Activated T-cell treated with anti-CD3 and anti-CD28 coated beads, Interleukin-2, amount 50 U/mL, for 72 hours (primary cell): Measurements from ENCODE around the gene SRMS. TPM values are rescaled to one million over a fixed set of nuclear protein-coding genes. Genes with fewer than 3 reads are reported as not detected.
"Not testable (repeated sequence)": the region's sequence is repeated elsewhere in the genome, so short reads cannot be mapped to it uniquely, and the experiment has no call there.

Experiments
- ATAC-seq, 2 donors: fragments of 150-1000 bp; cut with Tn5 transposase; replicated peaks in 1 of 2; 2 replicates each; pipeline ENCODE4 v1.10.0; 2021; ENCODE audit warnings: moderate library complexity in 2 of 2, mild to moderate bottlenecking in 1 of 2
- DNase-seq, 2 donors: peaks; one replicate each; pipeline ENCODE4 v3.0.0; 2021 to 2022; ENCODE audit warnings: mixed read lengths in 1 of 2
- H3K27ac Mint-ChIP-seq: one replicate; pipeline ENCODE4 v1.8.0; 2022; ENCODE audit warnings: mild to moderate bottlenecking, moderate library complexity, mixed read lengths
- H3K27me3 Mint-ChIP-seq: one replicate; pipeline ENCODE4 v1.8.0; 2022; ENCODE audit warnings: low read depth, mixed read lengths
- H3K36me3 Mint-ChIP-seq, 2 donors: one replicate each; pipeline ENCODE4 v1.8.0; 2022; ENCODE audit warnings: mixed read lengths in 2 of 2, mild to moderate bottlenecking in 1 of 2; ENCODE audit not compliant: insufficient read depth in 2 of 2
- H3K4me1 Mint-ChIP-seq: one replicate; pipeline ENCODE4 v1.8.0; 2022; ENCODE audit warnings: low read depth, mixed read lengths
- H3K4me3 Mint-ChIP-seq, 2 donors: one replicate each; pipeline ENCODE4 v1.8.0; 2022; ENCODE audit warnings: mild to moderate bottlenecking in 2 of 2, mixed read lengths in 2 of 2, moderate library complexity in 2 of 2
- H3K9me3 Mint-ChIP-seq, 2 donors: one replicate each; pipeline ENCODE4 v1.8.0; 2022; ENCODE audit warnings: mixed read lengths in 2 of 2
- total RNA-seq, 2 donors: library from RNA; stranded (reverse); gene quantifications; one replicate each; pipeline ENCODE4 v1.2.3, GENCODE V29; 2022

The SRMS gene
- total RNA-seq, 2 donors from 2014 or later = not detected

DNA sequence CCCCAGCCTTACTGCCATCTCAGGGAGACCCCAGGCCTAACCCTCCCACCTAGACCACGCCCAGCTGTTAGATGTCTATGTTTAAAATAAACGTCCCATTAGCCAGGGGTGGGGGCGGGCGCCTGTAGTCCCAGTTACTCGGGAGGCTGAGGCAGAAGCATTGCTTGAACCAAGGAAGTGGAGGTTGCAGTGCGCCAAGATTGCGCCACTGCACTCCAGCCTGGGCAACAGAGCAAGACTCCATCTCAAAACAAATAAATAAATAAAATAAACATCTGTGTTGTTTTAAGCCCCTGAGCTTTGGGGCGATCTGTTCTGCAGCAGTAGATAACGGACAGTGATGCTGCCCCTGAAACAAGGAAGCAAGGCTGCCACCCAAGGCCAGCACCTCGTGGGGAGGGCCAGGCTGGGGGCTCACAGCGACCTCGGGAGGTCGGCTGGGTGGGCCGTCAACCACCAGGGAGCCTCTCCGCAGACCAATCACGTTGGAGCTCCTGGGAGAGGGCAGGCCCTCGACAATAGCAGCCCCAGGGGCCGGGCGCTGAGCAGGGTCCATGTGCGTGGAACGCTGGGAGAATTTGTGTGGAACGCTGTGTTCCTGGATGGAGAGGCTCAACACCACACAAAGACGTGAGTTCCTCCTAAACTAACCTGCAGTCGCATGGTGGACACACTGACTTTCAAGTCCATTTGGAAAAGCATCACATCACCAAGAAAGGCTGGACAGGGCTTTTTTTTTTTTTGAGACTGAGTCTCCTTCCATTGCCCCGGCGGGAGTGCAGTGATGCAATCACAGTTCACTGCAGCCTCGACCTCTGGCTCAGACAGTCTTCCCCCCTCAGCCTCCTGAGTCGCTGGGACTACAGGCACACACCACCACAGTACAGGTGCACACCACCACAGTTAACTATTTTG, 27.5 kb upstream of the SRMS start:
- H3K9me3 Mint-ChIP-seq = no peaks in the 10 kb centered on the region
- H3K4me1 Mint-ChIP-seq = peaks cover 3% of the 10 kb centered on the region
- no peak overlapping the region for H3K27ac Mint-ChIP-seq
- no peak for DNase-seq
- peaks cover 10% of the 10 kb centered on the region for H3K27me3 Mint-ChIP-seq
- no peaks in the 10 kb centered on the region for H3K36me3 Mint-ChIP-seq
- peak overlapping the region; percentile 56 to 58 for H3K4me3 Mint-ChIP-seq
- no peak for ATAC-seq

DNA sequence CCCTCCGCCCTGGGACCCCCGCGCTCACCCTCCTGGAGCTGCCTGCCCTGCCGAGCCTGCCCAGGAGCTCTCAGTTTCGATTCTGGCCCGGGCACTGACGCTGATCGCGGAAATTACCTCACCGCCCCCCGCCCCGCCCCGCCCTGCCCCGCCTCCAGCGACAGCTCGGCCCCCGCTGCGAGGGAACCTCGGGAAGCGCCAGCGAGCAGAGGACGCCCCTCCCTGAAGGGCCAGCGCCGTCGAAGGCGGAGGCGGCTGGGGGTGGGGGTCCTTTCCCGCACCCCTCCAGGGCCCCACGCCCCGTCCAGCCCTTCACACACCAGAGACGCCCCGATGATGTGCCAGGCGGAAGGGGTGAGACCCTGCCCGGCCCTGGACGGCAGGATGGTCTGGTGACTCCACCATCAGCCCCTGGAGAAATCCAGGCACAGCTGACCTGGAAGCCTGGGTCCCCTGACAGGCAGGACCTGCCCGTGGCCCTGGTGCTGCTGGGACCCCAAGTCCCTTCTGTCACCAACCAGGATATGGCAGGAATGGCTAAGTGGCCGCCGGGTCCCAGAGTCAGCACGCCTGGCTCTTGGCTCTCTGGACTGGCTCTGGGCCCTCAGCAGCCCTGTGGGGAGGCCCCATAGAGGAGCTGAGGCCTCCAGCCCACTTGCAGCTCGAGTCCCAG, 26.7 kb upstream of the SRMS start, which contains the start of gene HELZ2:
Gene HELZ2, minus strand, starts transcription at position 84 of the 673 bp plus-strand sequence. CDS start 1,854 bp downstream, outside the sequence.
- Mint-ChIP-seq H3K9me3 (no peaks in the 10 kb centered on the region), H3K4me3 (peak within 1 kb of the TSS; percentile 79 to 86), H3K4me1 (peaks cover 3% of the 10 kb centered on the region), H3K27ac (no peak within 1 kb of the TSS), H3K27me3 (peaks cover 10% of the 10 kb centered on the region), H3K36me3 (no peaks in the 10 kb centered on the region)
- DNase-seq (peak; percentile 56 to 64), ATAC-seq (peak; percentile 82 to 89)

DNA sequence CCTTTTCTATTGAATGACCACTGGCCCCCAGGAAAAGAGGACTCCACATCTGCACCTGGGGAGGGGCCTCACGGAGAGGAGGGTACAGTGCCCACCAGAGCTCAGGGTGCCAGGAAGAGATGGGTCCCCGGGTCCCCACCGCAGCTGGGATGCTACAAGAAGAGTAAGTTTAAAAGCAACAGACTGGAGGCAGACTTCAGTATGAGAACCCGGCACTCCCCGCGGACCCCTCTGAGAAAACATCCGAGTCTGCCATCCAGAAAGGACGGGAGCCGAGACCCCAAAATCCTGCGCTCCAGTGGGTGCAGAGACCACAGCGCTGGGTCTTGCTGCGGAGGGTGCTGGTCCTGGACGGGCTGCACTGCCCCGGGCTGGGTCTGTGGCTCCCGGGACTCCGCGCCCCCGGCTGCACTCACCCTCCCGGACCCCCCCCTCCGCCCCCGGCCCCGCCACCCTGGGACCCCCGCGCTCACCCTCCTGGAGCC, 26.1 kb upstream of the SRMS start:
- no peaks in the 10 kb centered on the region for H3K36me3 Mint-ChIP-seq
- DNase-seq (no peak), ATAC-seq (peak; percentile 29 to 31)
- H3K27ac Mint-ChIP-seq = no peak overlapping the region
- H3K4me3 Mint-ChIP-seq = peak overlapping the region; percentile 79 to 86
- peaks cover 10% of the 10 kb centered on the region for H3K27me3 Mint-ChIP-seq
- H3K4me1 Mint-ChIP-seq = peaks cover 3% of the 10 kb centered on the region
- no peaks in the 10 kb centered on the region for H3K9me3 Mint-ChIP-seq

DNA sequence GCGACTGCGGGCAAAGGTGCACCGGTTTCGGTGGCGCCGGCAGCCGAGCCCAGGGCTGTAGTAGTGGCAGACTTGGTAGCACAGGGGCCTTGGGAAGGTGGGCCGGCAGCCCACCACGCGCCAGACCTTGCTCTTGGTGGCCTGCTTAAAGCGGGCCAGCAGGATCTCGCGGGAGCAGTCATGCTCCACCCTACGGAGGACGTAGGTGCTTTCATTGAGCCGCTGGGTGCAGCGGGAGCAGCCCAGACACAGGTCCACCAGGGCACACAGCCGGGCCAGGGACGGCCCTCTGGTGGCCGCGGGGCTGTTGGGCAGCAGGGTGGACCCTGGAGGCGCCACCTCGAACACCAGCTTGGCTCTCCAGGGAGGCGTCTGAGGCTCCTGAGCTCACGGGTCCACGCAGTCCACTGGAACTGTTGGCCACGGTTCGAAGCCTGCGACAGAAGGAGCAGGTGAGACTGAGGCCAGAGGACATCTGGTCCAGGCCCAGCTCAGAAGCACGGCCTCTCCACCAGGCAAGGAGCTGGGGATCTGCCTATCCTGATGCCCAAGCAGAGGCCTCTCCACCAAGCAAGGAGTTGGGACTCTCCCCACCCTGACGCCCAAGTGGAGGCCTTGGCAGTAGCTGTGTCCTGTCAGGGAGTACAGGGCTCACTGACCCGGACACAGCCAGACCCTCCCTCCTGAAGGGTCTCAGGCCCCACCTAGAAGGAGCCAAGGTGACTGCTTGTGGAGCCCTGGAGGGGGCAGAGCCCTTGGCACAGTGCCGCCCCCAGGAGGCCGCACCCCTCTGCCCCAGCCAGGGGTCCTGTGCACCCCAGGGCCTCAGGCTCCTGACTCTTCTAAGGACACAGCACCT, 25.5 kb upstream of the SRMS start:
- ATAC-seq (no peak), DNase-seq (no peak)
- no peaks in the 10 kb centered on the region for H3K9me3 Mint-ChIP-seq
- no peak overlapping the region for H3K27ac Mint-ChIP-seq
- H3K27me3 Mint-ChIP-seq = peaks cover 10% of the 10 kb centered on the region
- peak overlapping the region; percentile 79 to 86 for H3K4me3 Mint-ChIP-seq
- no peaks in the 10 kb centered on the region for H3K36me3 Mint-ChIP-seq
- H3K4me1 Mint-ChIP-seq = peaks cover 7% of the 10 kb centered on the region

DNA sequence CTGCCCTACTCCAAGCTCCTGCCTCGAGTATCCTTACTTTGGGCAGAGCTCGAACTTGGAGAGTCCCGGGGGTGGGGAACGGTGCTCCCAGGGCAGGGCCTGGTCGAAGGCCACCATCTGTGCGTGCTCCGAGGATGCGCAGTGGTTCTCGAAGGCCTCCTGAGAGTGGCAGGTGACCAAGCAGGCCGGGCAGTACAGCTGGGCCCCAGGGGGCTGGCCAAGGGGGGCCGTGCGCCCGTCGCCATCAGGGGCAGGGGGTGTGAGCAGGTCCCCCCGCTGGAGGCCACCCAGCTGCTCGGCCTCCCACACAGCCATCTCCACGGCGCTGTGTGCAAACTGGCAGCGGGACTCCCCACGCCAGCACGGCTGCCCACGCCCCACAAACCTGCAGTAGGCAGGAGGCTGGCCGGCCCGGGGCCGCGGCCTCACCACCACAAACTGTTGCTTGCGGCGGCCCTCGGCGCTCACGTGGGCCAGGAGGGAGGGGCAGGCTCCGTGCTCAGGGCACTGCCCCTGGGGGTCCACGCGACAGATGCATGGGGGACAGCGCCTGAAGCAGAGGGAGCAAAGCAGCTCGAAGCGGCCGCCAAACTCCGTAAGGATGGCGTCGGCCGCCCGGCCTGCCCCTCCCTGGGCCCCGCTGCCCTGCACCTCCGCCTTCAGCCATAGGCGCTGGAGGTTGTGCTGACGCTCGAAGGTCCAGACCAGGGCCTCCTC, 24.7 kb upstream of the SRMS start:
- no peak overlapping the region for H3K27ac Mint-ChIP-seq
- H3K4me3 Mint-ChIP-seq = no peak overlapping the region
- no peaks in the 10 kb centered on the region for H3K9me3 Mint-ChIP-seq
- H3K36me3 Mint-ChIP-seq = no peaks in the 10 kb centered on the region
- H3K27me3 Mint-ChIP-seq = peaks cover 10% of the 10 kb centered on the region
- no peak for ATAC-seq
- H3K4me1 Mint-ChIP-seq = peaks cover 15% of the 10 kb centered on the region
- no peak for DNase-seq

DNA sequence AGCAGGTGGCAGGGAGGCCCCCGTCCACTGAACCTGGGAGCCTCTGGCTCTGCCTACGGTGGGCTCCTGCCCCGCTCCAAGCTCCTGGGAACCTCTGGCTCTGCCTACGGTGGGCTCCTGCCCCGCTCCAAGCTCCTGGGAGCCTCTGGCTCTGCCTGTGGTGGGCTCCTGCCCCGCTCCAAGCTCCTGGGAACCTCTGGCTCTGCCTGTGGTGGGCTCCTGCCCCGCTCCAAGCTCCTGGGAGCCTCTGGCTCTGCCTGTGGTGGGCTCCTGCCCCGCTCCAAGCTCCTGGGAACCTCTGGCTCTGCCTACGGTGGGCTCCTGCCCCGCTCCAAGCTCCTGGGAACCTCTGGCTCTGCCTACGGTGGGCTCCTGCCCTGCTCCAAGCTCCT, 23.5 kb upstream of the SRMS start:
- not testable (repeated sequence) for H3K27ac Mint-ChIP-seq, H3K4me3 Mint-ChIP-seq, ATAC-seq, H3K27me3 Mint-ChIP-seq, H3K36me3 Mint-ChIP-seq, DNase-seq, H3K9me3 Mint-ChIP-seq
- H3K4me1 Mint-ChIP-seq = peaks cover 13% of the 10 kb centered on the region

DNA sequence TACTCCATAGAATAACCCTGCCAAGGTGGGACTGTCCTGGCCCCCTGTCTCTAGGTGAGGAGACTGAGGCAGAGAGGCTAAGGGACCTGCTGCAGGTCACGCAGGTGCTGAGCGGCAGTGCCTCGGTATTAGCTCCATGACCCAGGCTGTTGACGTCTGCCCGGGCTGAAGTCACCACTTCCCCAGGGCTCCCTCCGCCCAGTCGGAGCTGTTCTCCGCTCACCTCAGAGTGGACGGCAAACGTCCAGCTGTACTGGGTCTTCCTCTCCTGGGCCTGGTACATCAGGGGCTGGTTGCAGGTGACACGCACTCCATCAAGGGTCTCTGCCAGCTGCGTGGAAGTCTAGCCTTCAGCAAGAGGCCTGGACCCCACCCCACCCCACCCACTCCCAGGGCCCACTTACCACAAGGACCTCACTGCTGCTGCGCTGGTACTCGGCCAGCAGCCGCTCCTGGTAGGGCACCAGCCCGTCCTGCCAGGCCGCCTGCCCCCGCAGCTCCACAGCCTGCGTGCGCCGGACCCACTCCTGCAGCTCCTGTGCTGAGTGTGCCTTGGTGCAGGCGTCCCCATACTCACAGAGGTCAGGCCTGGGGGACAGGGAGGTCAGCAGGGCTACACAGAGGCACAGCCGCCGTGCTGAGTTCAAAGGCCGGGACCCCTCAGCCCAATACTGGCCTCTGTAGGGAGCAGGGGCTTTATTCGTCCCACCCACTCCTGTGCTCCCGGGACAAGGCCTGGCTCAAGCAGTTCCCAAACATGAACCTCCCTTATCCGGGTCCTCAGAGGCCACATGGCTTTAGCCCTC, 22.9 kb upstream of the SRMS start:
- H3K9me3 Mint-ChIP-seq = no peaks in the 10 kb centered on the region
- H3K27me3 Mint-ChIP-seq = no peaks in the 10 kb centered on the region
- no peak for DNase-seq
- no peak overlapping the region for H3K4me3 Mint-ChIP-seq
- ATAC-seq = no peak
- H3K4me1 Mint-ChIP-seq = peaks cover 13% of the 10 kb centered on the region
- H3K27ac Mint-ChIP-seq = no peak overlapping the region
- H3K36me3 Mint-ChIP-seq = no peaks in the 10 kb centered on the region

DNA sequence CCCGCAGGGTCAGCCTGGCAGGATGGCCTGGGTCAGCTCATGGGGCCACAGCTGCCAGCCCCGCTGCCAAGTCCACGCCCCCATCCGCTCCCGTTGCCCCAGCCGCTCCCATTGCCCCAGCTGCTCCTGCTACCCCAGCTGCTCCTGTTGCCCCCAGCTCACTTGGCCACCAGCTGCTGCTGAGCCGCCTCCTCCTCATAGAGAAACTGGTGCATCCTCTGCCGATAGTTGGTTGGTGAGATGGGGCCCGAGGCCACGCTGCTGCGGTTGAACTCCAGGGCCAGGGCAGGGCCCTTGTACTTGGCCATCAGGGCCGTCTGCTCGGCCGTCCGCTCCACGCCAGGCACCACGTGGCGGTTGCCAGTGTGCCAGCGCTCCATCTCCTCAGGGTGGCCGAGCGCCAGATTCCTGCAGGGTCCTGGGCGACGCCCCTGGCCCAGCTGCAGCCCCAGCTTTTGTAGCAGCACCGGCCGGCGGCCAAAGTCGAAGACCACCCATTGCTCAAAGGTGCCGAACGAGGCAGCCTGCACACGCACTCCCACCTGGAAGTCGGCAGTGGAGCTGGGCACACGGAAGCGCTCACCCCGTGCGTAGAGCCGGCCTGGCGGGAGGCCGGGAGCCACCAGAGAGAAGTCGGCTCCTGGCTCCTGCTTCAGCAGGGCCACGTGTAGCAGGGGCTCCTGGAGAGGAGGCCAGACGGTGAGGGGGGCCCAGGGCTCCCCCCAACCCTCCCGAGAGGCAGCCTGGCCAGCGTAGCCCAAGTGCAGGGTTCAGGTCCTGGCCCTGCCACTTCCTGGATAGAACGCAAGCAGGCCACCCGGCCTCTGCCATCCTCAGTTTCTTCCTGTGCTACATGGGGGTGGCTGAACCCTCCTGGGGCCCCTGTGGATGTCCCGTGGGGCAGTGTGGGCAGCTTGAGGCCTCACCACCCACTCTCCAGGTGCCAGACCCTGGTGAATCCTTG, 21.7 kb upstream of the SRMS start:
- Mint-ChIP-seq H3K4me3 (peak overlapping the region in 1 of 2 donors; percentile 9), H3K9me3 (no peaks in the 10 kb centered on the region), H3K4me1 (peaks cover 13% of the 10 kb centered on the region), H3K27me3 (no peaks in the 10 kb centered on the region), H3K36me3 (no peaks in the 10 kb centered on the region), H3K27ac (no peak overlapping the region)
- DNase-seq = no peak
- ATAC-seq = no peak

DNA sequence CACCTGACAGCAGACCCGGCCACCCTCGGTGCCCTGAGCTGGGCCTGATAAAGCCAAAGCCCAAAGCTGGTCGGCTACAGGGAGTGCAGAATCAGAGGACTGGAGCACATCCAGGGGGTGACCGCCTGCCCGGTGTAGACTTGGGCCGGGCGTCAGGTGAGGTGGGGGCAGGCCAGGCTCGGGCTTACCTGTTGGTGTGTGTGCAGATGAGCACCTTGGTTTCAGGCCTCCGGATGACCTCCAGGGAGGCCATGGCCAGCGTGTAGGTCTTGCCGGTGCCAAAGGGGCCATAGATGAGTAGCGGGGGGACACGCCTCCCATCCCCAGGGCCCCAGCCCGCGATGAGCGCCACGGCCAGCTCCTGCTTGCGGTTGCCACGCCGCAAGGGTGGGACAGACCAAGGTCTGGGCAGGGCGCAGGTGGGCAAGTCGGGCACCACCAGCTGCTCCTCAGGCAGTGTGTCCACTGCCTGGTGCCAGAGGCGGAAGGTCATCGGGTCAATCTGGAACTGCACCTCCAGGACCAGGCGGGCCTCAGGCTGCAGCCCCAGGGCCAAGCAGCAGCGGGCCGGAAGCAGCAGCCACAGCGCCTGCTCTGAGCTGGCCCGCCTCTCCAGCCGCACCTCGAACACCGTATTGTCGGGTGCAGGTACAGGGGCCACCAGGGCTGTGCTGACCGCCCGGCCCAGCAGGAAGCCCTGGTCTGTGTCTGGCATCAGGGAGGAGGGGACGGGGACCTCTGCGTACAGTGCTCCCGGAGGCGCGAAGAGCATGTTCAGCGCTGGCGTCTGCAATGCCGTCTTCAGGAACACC, 20.8 kb upstream of the SRMS start:
- ATAC-seq (peak; percentile 3 to 23), DNase-seq (no peak)
- Mint-ChIP-seq H3K36me3 (no peaks in the 10 kb centered on the region), H3K4me3 (peak overlapping the region; percentile 74 to 83), H3K4me1 (peaks cover 13% of the 10 kb centered on the region), H3K27ac (peak overlapping the region; percentile 65), H3K9me3 (no peaks in the 10 kb centered on the region), H3K27me3 (no peaks in the 10 kb centered on the region)

DNA sequence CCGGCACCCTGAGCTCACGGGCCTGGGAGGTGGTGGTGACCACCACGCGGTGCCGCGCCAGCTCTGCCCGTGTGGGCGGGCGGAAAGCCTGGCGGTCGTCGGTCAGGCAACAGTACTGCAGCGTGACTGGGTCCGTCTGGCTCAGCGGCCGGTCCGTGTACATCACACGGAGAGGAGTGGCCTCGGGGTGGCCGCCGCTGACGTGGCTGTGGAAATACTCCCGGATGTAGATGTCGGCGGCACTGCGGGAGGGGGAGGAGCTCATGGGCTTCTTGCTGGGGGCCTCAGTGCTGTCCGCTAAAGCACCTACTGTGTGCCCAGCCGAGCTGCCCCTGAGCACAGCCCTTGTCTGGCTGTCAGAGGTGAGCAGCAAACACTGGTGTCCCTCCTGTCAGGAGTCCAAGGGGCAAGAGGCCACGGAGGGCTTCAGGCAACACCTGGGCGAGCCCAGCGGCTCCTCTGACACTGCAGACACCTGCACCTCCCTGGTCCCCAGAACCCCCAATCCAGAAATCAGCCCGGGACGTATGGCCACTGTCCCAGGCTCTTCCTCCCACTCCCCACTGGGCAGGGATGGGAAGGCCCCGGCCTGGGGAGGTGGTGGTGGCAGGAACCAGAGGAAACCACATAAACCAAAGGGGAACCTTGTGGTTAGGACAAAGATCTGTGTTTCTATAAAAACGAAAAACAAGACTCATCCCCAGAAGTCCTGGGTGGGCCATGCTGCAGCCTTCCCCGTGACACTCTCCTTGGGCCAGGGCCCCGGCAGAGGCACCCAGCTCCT, 20.0 kb upstream of the SRMS start:
- ATAC-seq = peak; percentile 85 to 88
- Mint-ChIP-seq H3K27me3 (no peaks in the 10 kb centered on the region), H3K9me3 (no peaks in the 10 kb centered on the region), H3K4me3 (peak overlapping the region; percentile 74 to 83), H3K27ac (peak overlapping the region; percentile 70), H3K36me3 (no peaks in the 10 kb centered on the region), H3K4me1 (peaks cover 13% of the 10 kb centered on the region)
- DNase-seq = peak; percentile 70 to 76
